Nephron (organoid): ENCODE measurements around the gene NFATC2.

Source experiments
- H3K27ac Mint-ChIP-seq, 3 experiments: 2 replicates each; pipeline ENCODE4 v1.8.0; 2020; ENCODE audit warnings: mixed read lengths in 3 of 3, mild to moderate bottlenecking in 2 of 3, moderate library complexity in 1 of 3
- H3K27me3 Mint-ChIP-seq: 2 replicates; pipeline ENCODE4 v1.8.0; 2021; ENCODE audit warnings: low read depth, mild to moderate bottlenecking, moderate library complexity, mixed read lengths
- H3K36me3 Mint-ChIP-seq: 2 replicates; pipeline ENCODE4 v1.8.0; 2020; ENCODE audit warnings: low read depth, mixed read lengths
- H3K4me1 Mint-ChIP-seq: 2 replicates; pipeline ENCODE4 v1.8.0; 2020; ENCODE audit warnings: mixed read lengths
- H3K4me3 Mint-ChIP-seq, 3 experiments: 2 replicates each; pipeline ENCODE4 v1.8.0; 2020; ENCODE audit warnings: mild to moderate bottlenecking in 3 of 3, mixed read lengths in 3 of 3, moderate library complexity in 2 of 3
- H3K9me3 Mint-ChIP-seq: 2 replicates; pipeline ENCODE4 v1.8.0; 2020; ENCODE audit warnings: mixed read lengths
- CTCF ChIP-seq, 3 experiments: fragments of 200-600 bp; sonication (generic); IDR thresholded peaks; one replicate each; pipeline ENCODE4 v1.5.0; 2021; ENCODE audit warnings: antibody characterized with exemption in 3 of 3; ENCODE audit not compliant: unreplicated experiment in 3 of 3

The NFATC2 gene

GRCh38 chr20:51440589-51440988 lies 101.9 kb downstream of the NFATC2 start:
- Mint-ChIP-seq H3K27ac (no peak overlapping the region), H3K36me3 (no peaks in the 10 kb centered on the region), H3K4me1 (peaks cover 15% of the 10 kb centered on the region), H3K9me3 (no peaks in the 10 kb centered on the region), H3K27me3 (peaks cover 7% of the 10 kb centered on the region), H3K4me3 (no peak overlapping the region)
- TF ChIP-seq CTCF (IDR thresholded peaks at IDR 0.05; ENCODE audit: unreplicated experiment in 3 of 3), result no peak

GRCh38 chr20:51439160-51439689 lies 103.3 kb downstream of the NFATC2 start:
- Mint-ChIP-seq H3K4me3 (no peak overlapping the region), H3K36me3 (no peaks in the 10 kb centered on the region), H3K4me1 (peaks cover 2% of the 10 kb centered on the region), H3K9me3 (no peaks in the 10 kb centered on the region), H3K27me3 (peaks cover 7% of the 10 kb centered on the region), H3K27ac (no peak overlapping the region)
- TF ChIP-seq CTCF (IDR thresholded peaks at IDR 0.05; ENCODE audit: unreplicated experiment in 3 of 3), result no peak

GRCh38 chr20:51438136-51438535 lies 104.4 kb downstream of the NFATC2 start:
- Mint-ChIP-seq H3K27me3 (peaks cover 9% of the 10 kb centered on the region), H3K4me1 (no peaks in the 10 kb centered on the region), H3K27ac (no peak overlapping the region), H3K36me3 (no peaks in the 10 kb centered on the region), H3K4me3 (no peak overlapping the region), H3K9me3 (no peaks in the 10 kb centered on the region)
- TF ChIP-seq CTCF (IDR thresholded peaks at IDR 0.05; ENCODE audit: unreplicated experiment in 3 of 3), result no peak

GRCh38 chr20:51437182-51437924 lies 105.2 kb downstream of the NFATC2 start:
- H3K27me3 Mint-ChIP-seq, result peaks cover 8% of the 10 kb centered on the region
- no peaks in the 10 kb centered on the region for H3K36me3 Mint-ChIP-seq
- H3K9me3 Mint-ChIP-seq, result no peaks in the 10 kb centered on the region
- TF ChIP-seq CTCF (IDR thresholded peaks at IDR 0.05; ENCODE audit: unreplicated experiment in 3 of 3), result no peak
- H3K27ac Mint-ChIP-seq, result no peak overlapping the region
- H3K4me1 Mint-ChIP-seq, result no peaks in the 10 kb centered on the region
- H3K4me3 Mint-ChIP-seq, result no peak overlapping the region

- no peaks in the 10 kb centered on the region for H3K9me3 Mint-ChIP-seq
- H3K4me3 Mint-ChIP-seq, result no peak overlapping the region
- no peak for TF ChIP-seq CTCF (IDR thresholded peaks at IDR 0.05; ENCODE audit: unreplicated experiment in 3 of 3)
- peaks cover 8% of the 10 kb centered on the region for H3K4me1 Mint-ChIP-seq
- no peaks in the 10 kb centered on the region for H3K36me3 Mint-ChIP-seq
- peaks cover 15% of the 10 kb centered on the region for H3K27me3 Mint-ChIP-seq
- H3K27ac Mint-ChIP-seq, result no peak overlapping the region
Observed at GRCh38 chr20:51434580-51435247, 107.8 kb downstream of the NFATC2 start.
